ENCODE results near the gene ZNF638. TPM values are rescaled to one million over a fixed set of nuclear protein-coding genes. Genes with fewer than 3 reads are reported as not detected.

The ZNF638 gene
- total RNA-seq, 1 experiment from 2014 or later, result 108 TPM

DNA sequence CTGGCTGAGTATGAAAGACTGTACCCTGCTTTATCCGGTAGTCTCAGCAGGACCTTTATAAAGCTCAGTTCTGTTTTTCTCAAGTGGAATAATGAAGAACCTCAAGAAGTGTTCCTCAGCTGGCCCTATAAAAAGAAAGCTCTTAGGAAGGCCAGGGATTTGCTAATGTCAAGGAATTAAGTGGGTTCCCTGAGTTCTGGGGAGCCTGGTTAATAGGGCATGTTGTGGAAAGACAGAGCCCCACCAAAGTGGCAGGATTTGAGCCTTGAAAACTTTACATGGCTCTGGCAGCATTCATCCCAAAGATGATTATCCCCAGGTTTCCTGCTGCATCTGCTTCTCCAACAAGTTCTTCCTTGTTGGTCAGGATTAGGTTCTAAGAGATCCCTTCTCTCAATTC is 114.9 kb downstream of the ZNF638 start:
- Histone ChIP-seq H3K4me1 (ENCODE audit: control insufficient read depth in 1 of 2, insufficient read depth in 2 of 2, low read length in 2 of 2) (no peaks in the 10 kb centered on the region), H4K20me1 (ENCODE audit: insufficient read depth) (no peaks in the 10 kb centered on the region), H2AFZ (ENCODE audit: low read depth, low read length, poor library complexity, severe bottlenecking) (no peak overlapping the region), H3K36me3 (ENCODE audit: control insufficient read depth in 1 of 2, insufficient read depth in 2 of 2, low read length in 2 of 2) (no peaks in the 10 kb centered on the region), H3K9me2 (ENCODE audit: insufficient read depth) (no peaks in the 10 kb centered on the region), H3K4me3 (replicated peaks in 1 of 2; ENCODE audit: low read depth in 1 of 2, low read length in 2 of 2) (no peak overlapping the region), H3K27me3 (ENCODE audit: insufficient read depth, low read length) (no peaks in the 10 kb centered on the region), H3K9me3 (ENCODE audit: control insufficient read depth in 1 of 2, insufficient read depth in 1 of 2, low read depth in 1 of 2, low read length in 2 of 2) (no peaks in the 10 kb centered on the region), H3K9ac (ENCODE audit: low read length) (no peak overlapping the region), H3K27ac (ENCODE audit: low read depth, low read length) (no peak overlapping the region), H3K79me2 (ENCODE audit: insufficient read depth, low read length) (no peaks in the 10 kb centered on the region), H3K4me2 (ENCODE audit: low read length) (no peak overlapping the region)
- BruUV-seq (replicated peaks), result no TSS peak
- CTCF ChIA-PET, result interaction anchor here (1.2 kb wide), 1 partner anchor 14 kb away, joined by 4 read pairs; no protein-coding TSS in a partner anchor
- DNase-seq (ENCODE audit: low read depth, low spot score), result no peak
- POLR2A ChIA-PET, result no interaction called here
- no peak for ATAC-seq
- RAD21 ChIA-PET (ENCODE audit: low non-redundant PET in 1 of 2, low total read pairs in 2 of 2, uncharacterized antibody in 2 of 2, unreplicated experiment in 2 of 2), result no interaction called here
- TF ChIP-seq ZNF274 (IDR thresholded peaks at IDR 0.05; ENCODE audit: low read depth, low read length) (no peak), TCF7L2 (IDR thresholded peaks at IDR 0.05; ENCODE audit: borderline replicate concordance, extremely low read depth, insufficient read depth, insufficient read length) (no peak), CEBPB (IDR thresholded peaks at IDR 0.05; ENCODE audit: low read depth) (no peak), JUND (IDR thresholded peaks at IDR 0.05) (no peak), YY1 (IDR thresholded peaks at IDR 0.05; ENCODE audit: extremely low read depth, insufficient replicate concordance, low read depth, low read length) (no peak), POLR2AphosphoS5 (IDR thresholded peaks at IDR 0.05; ENCODE audit: low read depth, low read length) (no peak), CBX3 (IDR thresholded peaks at IDR 0.05; ENCODE audit: low read depth) (no peak), SP1 (IDR thresholded peaks at IDR 0.05; ENCODE audit: low read depth) (no peak), RAD21 (IDR thresholded peaks at IDR 0.05; ENCODE audit: low read depth) (no peak), FOSL1 (IDR thresholded peaks at IDR 0.05; ENCODE audit: low read depth) (no peak), SRF (IDR thresholded peaks at IDR 0.05; ENCODE audit: low read depth) (no peak), POLR2A (IDR thresholded peaks at IDR 0.05; ENCODE audit: borderline replicate concordance, extremely low read depth, insufficient read depth, insufficient read length) (no peak), SIN3A (IDR thresholded peaks at IDR 0.05; ENCODE audit: low read depth) (no peak), EZH2 (IDR thresholded peaks at IDR 0.05) (no peak), ELF1 (IDR thresholded peaks at IDR 0.05; ENCODE audit: borderline replicate concordance, low read depth) (no peak)
- TF ChIP-seq, protein P1, sequence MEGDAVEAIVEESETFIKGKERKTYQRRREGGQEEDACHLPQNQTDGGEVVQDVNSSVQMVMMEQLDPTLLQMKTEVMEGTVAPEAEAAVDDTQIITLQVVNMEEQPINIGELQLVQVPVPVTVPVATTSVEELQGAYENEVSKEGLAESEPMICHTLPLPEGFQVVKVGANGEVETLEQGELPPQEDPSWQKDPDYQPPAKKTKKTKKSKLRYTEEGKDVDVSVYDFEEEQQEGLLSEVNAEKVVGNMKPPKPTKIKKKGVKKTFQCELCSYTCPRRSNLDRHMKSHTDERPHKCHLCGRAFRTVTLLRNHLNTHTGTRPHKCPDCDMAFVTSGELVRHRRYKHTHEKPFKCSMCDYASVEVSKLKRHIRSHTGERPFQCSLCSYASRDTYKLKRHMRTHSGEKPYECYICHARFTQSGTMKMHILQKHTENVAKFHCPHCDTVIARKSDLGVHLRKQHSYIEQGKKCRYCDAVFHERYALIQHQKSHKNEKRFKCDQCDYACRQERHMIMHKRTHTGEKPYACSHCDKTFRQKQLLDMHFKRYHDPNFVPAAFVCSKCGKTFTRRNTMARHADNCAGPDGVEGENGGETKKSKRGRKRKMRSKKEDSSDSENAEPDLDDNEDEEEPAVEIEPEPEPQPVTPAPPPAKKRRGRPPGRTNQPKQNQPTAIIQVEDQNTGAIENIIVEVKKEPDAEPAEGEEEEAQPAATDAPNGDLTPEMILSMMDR (IDR thresholded peaks at IDR 0.05 in 2 of 3, conservative IDR thresholded peaks at IDR 0.05 in 1 of 3; ENCODE audit: borderline replicate concordance in 1 of 3, insufficient read depth in 1 of 3, low read depth in 2 of 3, low read length in 2 of 3), result no peak
- TF ChIP-seq, protein P2, sequence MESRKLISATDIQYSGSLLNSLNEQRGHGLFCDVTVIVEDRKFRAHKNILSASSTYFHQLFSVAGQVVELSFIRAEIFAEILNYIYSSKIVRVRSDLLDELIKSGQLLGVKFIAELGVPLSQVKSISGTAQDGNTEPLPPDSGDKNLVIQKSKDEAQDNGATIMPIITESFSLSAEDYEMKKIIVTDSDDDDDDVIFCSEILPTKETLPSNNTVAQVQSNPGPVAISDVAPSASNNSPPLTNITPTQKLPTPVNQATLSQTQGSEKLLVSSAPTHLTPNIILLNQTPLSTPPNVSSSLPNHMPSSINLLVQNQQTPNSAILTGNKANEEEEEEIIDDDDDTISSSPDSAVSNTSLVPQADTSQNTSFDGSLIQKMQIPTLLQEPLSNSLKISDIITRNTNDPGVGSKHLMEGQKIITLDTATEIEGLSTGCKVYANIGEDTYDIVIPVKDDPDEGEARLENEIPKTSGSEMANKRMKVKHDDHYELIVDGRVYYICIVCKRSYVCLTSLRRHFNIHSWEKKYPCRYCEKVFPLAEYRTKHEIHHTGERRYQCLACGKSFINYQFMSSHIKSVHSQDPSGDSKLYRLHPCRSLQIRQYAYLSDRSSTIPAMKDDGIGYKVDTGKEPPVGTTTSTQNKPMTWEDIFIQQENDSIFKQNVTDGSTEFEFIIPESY (IDR thresholded peaks at IDR 0.05; ENCODE audit: extremely low read depth, insufficient replicate concordance, low read length), result no peak
- TF ChIP-seq, protein P3, sequence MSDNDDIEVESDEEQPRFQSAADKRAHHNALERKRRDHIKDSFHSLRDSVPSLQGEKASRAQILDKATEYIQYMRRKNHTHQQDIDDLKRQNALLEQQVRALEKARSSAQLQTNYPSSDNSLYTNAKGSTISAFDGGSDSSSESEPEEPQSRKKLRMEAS (IDR thresholded peaks at IDR 0.05), result no peak
- TF ChIP-seq, protein P4, sequence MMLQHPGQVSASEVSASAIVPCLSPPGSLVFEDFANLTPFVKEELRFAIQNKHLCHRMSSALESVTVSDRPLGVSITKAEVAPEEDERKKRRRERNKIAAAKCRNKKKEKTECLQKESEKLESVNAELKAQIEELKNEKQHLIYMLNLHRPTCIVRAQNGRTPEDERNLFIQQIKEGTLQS (IDR thresholded peaks at IDR 0.05), result no peak
- intact Hi-C loops (cut with micrococcal nuclease), result no loop called here
